ENCODE results near the gene DNAH12. TPM values are rescaled to one million over a fixed set of nuclear protein-coding genes. Genes with fewer than 3 reads are reported as not detected.

Gene DNAH12
- total RNA-seq, 1 experiment from 2014 or later: not detected

DNA sequence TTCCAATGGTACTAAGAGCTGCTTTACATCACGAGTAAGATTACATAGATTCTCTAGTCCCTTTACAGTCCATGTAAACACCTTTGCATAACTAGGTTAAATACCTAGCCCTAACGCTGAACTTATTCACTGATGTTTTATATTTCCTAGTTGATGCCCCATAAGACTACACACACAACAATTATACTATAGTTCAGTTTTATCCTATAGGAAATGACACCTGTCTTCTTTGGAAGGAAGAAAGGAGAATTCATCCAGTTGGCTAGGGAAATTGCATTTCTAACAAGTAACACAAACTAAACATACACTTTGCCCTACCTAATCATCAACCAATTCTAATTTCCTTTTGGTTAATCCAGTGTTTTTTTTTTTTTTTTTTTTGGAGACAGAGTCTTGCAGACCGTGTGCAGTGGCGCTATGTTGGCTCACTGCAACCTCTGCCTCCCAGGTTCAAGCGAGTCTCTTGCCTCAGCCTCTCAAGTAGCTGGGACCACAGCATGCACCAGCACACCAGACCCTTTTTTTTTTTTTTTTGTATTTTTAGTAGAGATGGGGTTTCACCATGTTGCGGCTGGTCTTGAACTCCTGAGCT lies 25.8 kb upstream of the DNAH12 start (continued):
- TF ChIP-seq, protein P1, sequence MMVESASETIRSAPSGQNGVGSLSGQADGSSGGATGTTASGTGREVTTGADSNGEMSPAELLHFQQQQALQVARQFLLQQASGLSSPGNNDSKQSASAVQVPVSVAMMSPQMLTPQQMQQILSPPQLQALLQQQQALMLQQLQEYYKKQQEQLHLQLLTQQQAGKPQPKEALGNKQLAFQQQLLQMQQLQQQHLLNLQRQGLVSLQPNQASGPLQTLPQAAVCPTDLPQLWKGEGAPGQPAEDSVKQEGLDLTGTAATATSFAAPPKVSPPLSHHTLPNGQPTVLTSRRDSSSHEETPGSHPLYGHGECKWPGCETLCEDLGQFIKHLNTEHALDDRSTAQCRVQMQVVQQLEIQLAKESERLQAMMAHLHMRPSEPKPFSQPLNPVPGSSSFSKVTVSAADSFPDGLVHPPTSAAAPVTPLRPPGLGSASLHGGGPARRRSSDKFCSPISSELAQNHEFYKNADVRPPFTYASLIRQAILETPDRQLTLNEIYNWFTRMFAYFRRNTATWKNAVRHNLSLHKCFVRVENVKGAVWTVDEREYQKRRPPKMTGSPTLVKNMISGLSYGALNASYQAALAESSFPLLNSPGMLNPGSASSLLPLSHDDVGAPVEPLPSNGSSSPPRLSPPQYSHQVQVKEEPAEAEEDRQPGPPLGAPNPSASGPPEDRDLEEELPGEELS (CRISPR knock-in tag; IDR thresholded peaks at IDR 0.05): no peak
- TF ChIP-seq NFYB (CRISPR knock-in tag; conservative IDR thresholded peaks at IDR 0.05; ENCODE audit: low read depth): no peak
- TF ChIP-seq IRF2 (CRISPR knock-in tag; IDR thresholded peaks at IDR 0.05; ENCODE audit: borderline replicate concordance, low read depth): no peak
- no peak for TF ChIP-seq SOX15 (CRISPR knock-in tag; IDR thresholded peaks at IDR 0.05)
- TF ChIP-seq, protein P2, sequence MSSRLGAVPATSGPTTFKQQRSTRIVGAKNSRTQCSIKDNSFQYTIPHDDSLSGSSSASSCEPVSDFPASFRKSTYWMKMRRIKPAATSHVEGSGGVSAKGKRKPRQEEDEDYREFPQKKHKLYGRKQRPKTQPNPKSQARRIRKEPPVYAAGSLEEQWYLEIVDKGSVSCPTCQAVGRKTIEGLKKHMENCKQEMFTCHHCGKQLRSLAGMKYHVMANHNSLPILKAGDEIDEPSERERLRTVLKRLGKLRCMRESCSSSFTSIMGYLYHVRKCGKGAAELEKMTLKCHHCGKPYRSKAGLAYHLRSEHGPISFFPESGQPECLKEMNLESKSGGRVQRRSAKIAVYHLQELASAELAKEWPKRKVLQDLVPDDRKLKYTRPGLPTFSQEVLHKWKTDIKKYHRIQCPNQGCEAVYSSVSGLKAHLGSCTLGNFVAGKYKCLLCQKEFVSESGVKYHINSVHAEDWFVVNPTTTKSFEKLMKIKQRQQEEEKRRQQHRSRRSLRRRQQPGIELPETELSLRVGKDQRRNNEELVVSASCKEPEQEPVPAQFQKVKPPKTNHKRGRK (CRISPR knock-in tag; IDR thresholded peaks at IDR 0.05; ENCODE audit: borderline replicate concordance): no peak
- no peak for TF ChIP-seq ZNF121 (CRISPR knock-in tag; IDR thresholded peaks at IDR 0.05)
- no peak for TF ChIP-seq ELF4 (CRISPR knock-in tag; IDR thresholded peaks at IDR 0.05; ENCODE audit: low read depth)
- no peak for TF ChIP-seq ZNF219 (CRISPR knock-in tag; IDR thresholded peaks at IDR 0.05; ENCODE audit: borderline replicate concordance)

- no peak overlapping the region for H3K4me3 Mint-ChIP-seq
- H3K36me3 Mint-ChIP-seq: peaks cover 15% of the 10 kb centered on the region
- TF ChIP-seq PRRX2 (CRISPR knock-in tag; IDR thresholded peaks at IDR 0.05) (no peak), JUN (CRISPR knock-in tag; IDR thresholded peaks at IDR 0.05) (no peak), ELF4 (CRISPR knock-in tag; IDR thresholded peaks at IDR 0.05; ENCODE audit: low read depth) (no peak), SMAD3 (CRISPR knock-in tag; IDR thresholded peaks at IDR 0.05; ENCODE audit: borderline replicate concordance) (no peak), ZNF138 (CRISPR knock-in tag; conservative IDR thresholded peaks at IDR 0.05) (no peak)
- TF ChIP-seq, protein P3, sequence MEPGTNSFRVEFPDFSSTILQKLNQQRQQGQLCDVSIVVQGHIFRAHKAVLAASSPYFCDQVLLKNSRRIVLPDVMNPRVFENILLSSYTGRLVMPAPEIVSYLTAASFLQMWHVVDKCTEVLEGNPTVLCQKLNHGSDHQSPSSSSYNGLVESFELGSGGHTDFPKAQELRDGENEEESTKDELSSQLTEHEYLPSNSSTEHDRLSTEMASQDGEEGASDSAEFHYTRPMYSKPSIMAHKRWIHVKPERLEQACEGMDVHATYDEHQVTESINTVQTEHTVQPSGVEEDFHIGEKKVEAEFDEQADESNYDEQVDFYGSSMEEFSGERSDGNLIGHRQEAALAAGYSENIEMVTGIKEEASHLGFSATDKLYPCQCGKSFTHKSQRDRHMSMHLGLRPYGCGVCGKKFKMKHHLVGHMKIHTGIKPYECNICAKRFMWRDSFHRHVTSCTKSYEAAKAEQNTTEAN (CRISPR knock-in tag; IDR thresholded peaks at IDR 0.05): no peak
- TF ChIP-seq, protein P2 (CRISPR knock-in tag; IDR thresholded peaks at IDR 0.05; ENCODE audit: borderline replicate concordance): no peak
- ChIA-PET CTCF (no interaction called here), POLR2A (no interaction called here)
- peaks cover 10% of the 10 kb centered on the region for H3K27me3 Mint-ChIP-seq (ENCODE audit: low read depth)
- peaks cover 18% of the 10 kb centered on the region for H3K4me1 Mint-ChIP-seq
- no peaks in the 10 kb centered on the region for H3K9me3 Mint-ChIP-seq
- ATAC-seq: no peak
- no peak overlapping the region for H3K27ac Mint-ChIP-seq
- DNase-seq (ENCODE audit: low spot score): no peak
These were observed 15.4 kb upstream of the DNAH12 start for GRCh38 chr3:57559526-57559925.

- peak; percentile 17 for DNase-seq (ENCODE audit: low spot score)
- POLR2A ChIA-PET: interaction anchor here (1.3 to 2.0 kb wide), 2 partner anchors 40 to 160 kb away, joined by 3 to 7 read pairs; partner anchors contain the start of gene ARF4
- peaks cover 18% of the 10 kb centered on the region for H3K4me1 Mint-ChIP-seq
- peaks cover 10% of the 10 kb centered on the region for H3K27me3 Mint-ChIP-seq (ENCODE audit: low read depth)
- CTCF ChIA-PET: interaction anchor here (0.7 to 2.1 kb wide), 4 partner anchors 8 to 160 kb away, joined by 3 to 13 read pairs (median 4); partner anchors contain the start of gene DNAH12
- H3K36me3 Mint-ChIP-seq: peaks cover 15% of the 10 kb centered on the region
- H3K9me3 Mint-ChIP-seq: no peaks in the 10 kb centered on the region
- ATAC-seq: peak; percentile 19
- TF ChIP-seq EMX1 (CRISPR knock-in tag; IDR thresholded peaks at IDR 0.05) (no peak), ZNF219 (CRISPR knock-in tag; IDR thresholded peaks at IDR 0.05; ENCODE audit: borderline replicate concordance) (no peak), ZNF138 (CRISPR knock-in tag; conservative IDR thresholded peaks at IDR 0.05) (no peak), TEAD1 (CRISPR knock-in tag; IDR thresholded peaks at IDR 0.05) (no peak), CDX4 (CRISPR knock-in tag; IDR thresholded peaks at IDR 0.05; ENCODE audit: borderline replicate concordance) (no peak), FOXK1 (CRISPR knock-in tag; IDR thresholded peaks at IDR 0.05) (no peak), NR2C2 (CRISPR knock-in tag; IDR thresholded peaks at IDR 0.05) (no peak), CREM (CRISPR knock-in tag; IDR thresholded peaks at IDR 0.05) (no peak)
- TF ChIP-seq, protein P4, sequence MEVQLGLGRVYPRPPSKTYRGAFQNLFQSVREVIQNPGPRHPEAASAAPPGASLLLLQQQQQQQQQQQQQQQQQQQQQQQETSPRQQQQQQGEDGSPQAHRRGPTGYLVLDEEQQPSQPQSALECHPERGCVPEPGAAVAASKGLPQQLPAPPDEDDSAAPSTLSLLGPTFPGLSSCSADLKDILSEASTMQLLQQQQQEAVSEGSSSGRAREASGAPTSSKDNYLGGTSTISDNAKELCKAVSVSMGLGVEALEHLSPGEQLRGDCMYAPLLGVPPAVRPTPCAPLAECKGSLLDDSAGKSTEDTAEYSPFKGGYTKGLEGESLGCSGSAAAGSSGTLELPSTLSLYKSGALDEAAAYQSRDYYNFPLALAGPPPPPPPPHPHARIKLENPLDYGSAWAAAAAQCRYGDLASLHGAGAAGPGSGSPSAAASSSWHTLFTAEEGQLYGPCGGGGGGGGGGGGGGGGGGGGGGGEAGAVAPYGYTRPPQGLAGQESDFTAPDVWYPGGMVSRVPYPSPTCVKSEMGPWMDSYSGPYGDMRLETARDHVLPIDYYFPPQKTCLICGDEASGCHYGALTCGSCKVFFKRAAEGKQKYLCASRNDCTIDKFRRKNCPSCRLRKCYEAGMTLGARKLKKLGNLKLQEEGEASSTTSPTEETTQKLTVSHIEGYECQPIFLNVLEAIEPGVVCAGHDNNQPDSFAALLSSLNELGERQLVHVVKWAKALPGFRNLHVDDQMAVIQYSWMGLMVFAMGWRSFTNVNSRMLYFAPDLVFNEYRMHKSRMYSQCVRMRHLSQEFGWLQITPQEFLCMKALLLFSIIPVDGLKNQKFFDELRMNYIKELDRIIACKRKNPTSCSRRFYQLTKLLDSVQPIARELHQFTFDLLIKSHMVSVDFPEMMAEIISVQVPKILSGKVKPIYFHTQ (CRISPR knock-in tag; IDR thresholded peaks at IDR 0.05): no peak
- H3K4me3 Mint-ChIP-seq: peak overlapping the region; percentile 95
- peak overlapping the region; percentile 41; the same call in 1 of the 2 replicates for H3K27ac Mint-ChIP-seq
These were observed 13.0 kb upstream of the DNAH12 start for GRCh38 chr3:57557085-57557537.
